NCI-H2227 treated with DMSO at 0.1 percent for 48 hours (cell line): ENCODE measurements around the gene THY1.
"Not testable (repeated sequence)": the region's sequence is repeated elsewhere in the genome, so short reads cannot be mapped to it uniquely, and the experiment has no call there.

Experiments
- DNase-seq: peaks from one replicate; lab custom pipeline; 2025; lab: John Stamatoyannopoulos, UW

The THY1 gene

GRCh38 chr11:119417726-119418540, 5.0 kb downstream of the THY1 start:
- DNase-seq = no peak

GRCh38 chr11:119416606-119417580, 6.1 kb downstream of the THY1 start:
- DNase-seq = no peak

GRCh38 chr11:119415966-119416365, 7.0 kb downstream of the THY1 start:
- no peak for DNase-seq

GRCh38 chr11:119415517-119415916, 7.5 kb downstream of the THY1 start:
- no peak for DNase-seq

GRCh38 chr11:119414734-119415133, 8.2 kb downstream of the THY1 start:
- no peak for DNase-seq

- no peak for DNase-seq
Observed at GRCh38 chr11:119414321-119414720, 8.7 kb downstream of the THY1 start.

GRCh38 chr11:119412072-119412471, 10.9 kb downstream of the THY1 start:
- DNase-seq = no peak

GRCh38 chr11:119410501-119410900, 12.5 kb downstream of the THY1 start:
- no peak for DNase-seq

- DNase-seq = no peak
Observed at GRCh38 chr11:119409731-119410130, 13.2 kb downstream of the THY1 start.

GRCh38 chr11:119406005-119406404, 17.0 kb downstream of the THY1 start:
- no peak for DNase-seq

GRCh38 chr11:119405448-119405847, 17.5 kb downstream of the THY1 start:
- not testable (repeated sequence) for DNase-seq

- no peak for DNase-seq
Observed at GRCh38 chr11:119404872-119405271, 18.1 kb downstream of the THY1 start.

- no peak for DNase-seq
Observed at GRCh38 chr11:119403021-119403420, 20.0 kb downstream of the THY1 start.

- no peak for DNase-seq
Observed at GRCh38 chr11:119402470-119402869, 20.5 kb downstream of the THY1 start.

GRCh38 chr11:119400860-119401259, 22.1 kb downstream of the THY1 start:
- DNase-seq = no peak

- no peak for DNase-seq
Observed at GRCh38 chr11:119397740-119398139, 25.2 kb downstream of the THY1 start.

- DNase-seq = no peak
Observed at GRCh38 chr11:119396835-119397234, 26.1 kb downstream of the THY1 start.

GRCh38 chr11:119391275-119391674, 31.7 kb downstream of the THY1 start:
- no peak for DNase-seq

- DNase-seq = no peak
Observed at GRCh38 chr11:119389611-119390254, 33.2 kb downstream of the THY1 start.

GRCh38 chr11:119388103-119388502, 34.9 kb downstream of the THY1 start:
- DNase-seq = no peak

- no peak for DNase-seq
Observed at GRCh38 chr11:119384332-119384731, 38.6 kb downstream of the THY1 start.

GRCh38 chr11:119382513-119382912, 40.5 kb downstream of the THY1 start:
- DNase-seq = not testable (repeated sequence)
